SU-DHL-6 (cell line): ENCODE data around the gene KAZN.

Experiments
- H2AFZ ChIP-seq: fragments of 200-600 bp; sonication (generic); 2 replicates; pipeline ENCODE4 v1.6.1; 2014; ENCODE audit warnings: low read depth, mild to moderate bottlenecking, moderate library complexity, mixed read lengths, antibody characterized with exemption, low read length; ENCODE audit not compliant: severe bottlenecking
- H3F3A ChIP-seq: fragments of 200-600 bp; shearing (Covaris generic); 2 replicates; pipeline ENCODE4 v1.6.0; 2016; ENCODE audit warnings: antibody characterized with exemption, mild to moderate bottlenecking; ENCODE audit not compliant: insufficient read depth
- H3K27ac ChIP-seq: fragments of 200-600 bp; sonication (generic); 2 replicates; pipeline ENCODE4 v1.5.1; 2016; ENCODE audit warnings: low read depth, mild to moderate bottlenecking, low read length, moderate library complexity, mixed read lengths
- H3K27me3 ChIP-seq: fragments of 200-600 bp; sonication (generic), shearing (Covaris generic); 2 replicates; pipeline ENCODE4 v1.6.0; 2014; ENCODE audit warnings: mild to moderate bottlenecking, low read length
- H3K36me3 ChIP-seq: fragments of 200-600 bp; sonication (generic); 2 replicates; pipeline ENCODE4 v1.6.1; 2014; ENCODE audit warnings: mild to moderate bottlenecking, low read length, mixed read lengths
- H3K4me2 ChIP-seq: fragments of 300-600, 200-600 bp; shearing (Covaris generic), sonication (generic); 2 replicates; pipeline ENCODE4 v1.6.0; 2014; ENCODE audit warnings: low read length, low read depth, mild to moderate bottlenecking; ENCODE audit not compliant: poor library complexity, severe bottlenecking
- H3K4me3 ChIP-seq: fragments of 200-600 bp; sonication (generic); 2 replicates; pipeline ENCODE4 v1.5.1; 2014; ENCODE audit warnings: antibody characterized with exemption, low read length, mild to moderate bottlenecking, mixed read lengths; ENCODE audit not compliant: insufficient read depth, poor library complexity, severe bottlenecking
- H3K79me2 ChIP-seq: fragments of 200-600 bp; sonication (generic); 2 replicates; pipeline ENCODE4 v1.6.1; 2014; ENCODE audit warnings: mild to moderate bottlenecking, low read length, moderate library complexity; ENCODE audit not compliant: insufficient read depth
- H3K9ac ChIP-seq: fragments of 200-600 bp; sonication (generic); 2 replicates; pipeline ENCODE4 v1.7.0; 2014; ENCODE audit warnings: mild to moderate bottlenecking, low read length
- H3K9me2 ChIP-seq: fragments of 200-600 bp; sonication (generic); replicated peaks from 2 replicates; pipeline ENCODE4 v1.6.1; 2014; ENCODE audit warnings: low read length; ENCODE audit not compliant: insufficient read depth
- H3K9me3 ChIP-seq: fragments of 200-600 bp; sonication (generic); 2 replicates; pipeline ENCODE4 v1.6.1; 2014; ENCODE audit warnings: low read length, mixed read lengths; ENCODE audit not compliant: insufficient read depth
- H4K20me1 ChIP-seq: fragments of 200-600 bp; sonication (generic); 2 replicates; pipeline ENCODE4 v1.6.1; 2014; ENCODE audit warnings: low read depth, mild to moderate bottlenecking, antibody characterized with exemption, low read length, moderate library complexity, mixed read lengths
- EZH2phosphoT487 ChIP-seq: fragments of 200-600 bp; sonication (generic), shearing (Covaris generic); conservative IDR thresholded peaks from 2 replicates; pipeline ENCODE4 v1.6.1; 2018; ENCODE audit warnings: mild to moderate bottlenecking, antibody characterized with exemption, low read length, moderate library complexity, mixed read lengths
- TF ChIP-seq, protein P1 (sequence below): fragments of 200-600 bp; sonication (generic); IDR thresholded peaks from one replicate; pipeline ENCODE4 v1.5.1; 2017; ENCODE audit warnings: antibody characterized with exemption, mild to moderate bottlenecking, low read length, moderate library complexity; ENCODE audit not compliant: insufficient read depth, poor library complexity, severe bottlenecking

Gene KAZN

DNA sequence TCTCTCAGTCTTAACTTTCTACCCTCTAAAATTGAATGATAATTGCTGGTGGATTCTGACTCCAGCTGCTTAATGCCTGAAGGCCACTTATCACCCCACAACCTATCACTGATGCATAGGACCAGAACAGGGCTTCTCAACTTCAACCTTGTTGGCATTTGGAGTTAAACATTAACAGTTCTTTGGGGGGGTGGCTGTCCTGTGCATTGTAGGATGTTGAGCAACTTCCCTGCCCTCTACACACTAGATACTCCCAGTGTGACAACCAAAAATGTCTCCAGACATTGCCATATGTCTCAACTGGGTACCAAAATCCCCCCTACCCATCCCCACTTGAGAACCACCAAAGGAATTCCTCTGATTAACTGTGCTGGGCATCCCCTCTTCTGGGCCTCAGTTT, 279.6 kb downstream of the KAZN start:
- no peaks in the 10 kb centered on the region for H3F3A ChIP-seq
- H4K20me1 ChIP-seq: no peaks in the 10 kb centered on the region
- no peaks in the 10 kb centered on the region for H3K9me3 ChIP-seq
- H3K4me3 ChIP-seq: no peak overlapping the region
- H3K27me3 ChIP-seq: no peaks in the 10 kb centered on the region
- no peak overlapping the region for H2AFZ ChIP-seq
- H3K4me2 ChIP-seq: no peak overlapping the region
- H3K9ac ChIP-seq: no peak overlapping the region
- no peaks in the 10 kb centered on the region for H3K36me3 ChIP-seq
- TF ChIP-seq EZH2phosphoT487: no peak
- TF ChIP-seq, protein P1, sequence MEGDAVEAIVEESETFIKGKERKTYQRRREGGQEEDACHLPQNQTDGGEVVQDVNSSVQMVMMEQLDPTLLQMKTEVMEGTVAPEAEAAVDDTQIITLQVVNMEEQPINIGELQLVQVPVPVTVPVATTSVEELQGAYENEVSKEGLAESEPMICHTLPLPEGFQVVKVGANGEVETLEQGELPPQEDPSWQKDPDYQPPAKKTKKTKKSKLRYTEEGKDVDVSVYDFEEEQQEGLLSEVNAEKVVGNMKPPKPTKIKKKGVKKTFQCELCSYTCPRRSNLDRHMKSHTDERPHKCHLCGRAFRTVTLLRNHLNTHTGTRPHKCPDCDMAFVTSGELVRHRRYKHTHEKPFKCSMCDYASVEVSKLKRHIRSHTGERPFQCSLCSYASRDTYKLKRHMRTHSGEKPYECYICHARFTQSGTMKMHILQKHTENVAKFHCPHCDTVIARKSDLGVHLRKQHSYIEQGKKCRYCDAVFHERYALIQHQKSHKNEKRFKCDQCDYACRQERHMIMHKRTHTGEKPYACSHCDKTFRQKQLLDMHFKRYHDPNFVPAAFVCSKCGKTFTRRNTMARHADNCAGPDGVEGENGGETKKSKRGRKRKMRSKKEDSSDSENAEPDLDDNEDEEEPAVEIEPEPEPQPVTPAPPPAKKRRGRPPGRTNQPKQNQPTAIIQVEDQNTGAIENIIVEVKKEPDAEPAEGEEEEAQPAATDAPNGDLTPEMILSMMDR: no peak
- no peak overlapping the region for H3K27ac ChIP-seq
- H3K9me2 ChIP-seq: no peaks in the 10 kb centered on the region
- H3K79me2 ChIP-seq: no peaks in the 10 kb centered on the region

GRCh38 chr1:14878951-14879350, 280.5 kb downstream of the KAZN start:
- H3K27me3 ChIP-seq: no peaks in the 10 kb centered on the region

DNA sequence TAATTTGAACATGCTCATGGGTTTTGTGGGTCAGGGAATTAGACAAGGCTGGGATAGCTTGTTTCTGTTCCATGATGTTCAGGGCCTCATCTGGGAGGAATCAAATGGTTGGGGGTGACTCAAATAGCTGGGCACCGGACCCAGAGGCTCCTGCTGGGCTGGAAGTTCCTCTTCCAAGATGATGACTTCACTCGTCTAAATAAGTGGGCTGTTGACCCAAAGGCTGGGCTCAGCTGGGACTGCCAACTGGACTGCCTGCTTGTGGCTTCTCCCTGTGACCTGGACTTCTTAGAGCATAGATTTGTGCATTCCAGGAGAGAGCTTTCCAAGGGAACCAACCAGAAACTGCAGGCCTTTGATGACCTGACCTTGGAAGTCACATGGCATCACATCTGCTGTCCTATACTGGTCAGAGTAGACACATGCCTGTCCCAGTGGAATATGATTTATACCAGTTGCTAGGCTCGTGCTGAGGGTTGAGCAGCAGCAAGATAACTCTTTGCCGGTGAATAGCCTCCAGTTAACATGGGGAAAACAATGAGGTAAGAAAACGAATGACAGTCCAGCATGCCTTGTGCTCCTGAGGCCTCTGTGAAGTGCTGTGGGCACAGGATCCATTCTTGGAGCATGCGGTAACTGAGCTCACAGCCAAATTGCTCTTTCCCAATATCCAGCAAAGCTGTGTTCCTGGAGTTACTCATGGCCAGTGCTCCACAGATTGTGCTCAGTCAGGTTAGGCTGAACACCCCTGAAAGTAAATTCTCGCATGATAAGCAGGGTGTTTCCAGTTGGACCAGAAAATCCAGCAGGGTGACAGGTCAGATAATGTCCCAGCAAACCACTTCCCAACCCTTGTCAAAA, 282.2 kb downstream of the KAZN start:
- no peak overlapping the region for H3K4me2 ChIP-seq
- no peaks in the 10 kb centered on the region for H3K79me2 ChIP-seq
- no peaks in the 10 kb centered on the region for H3F3A ChIP-seq
- H3K36me3 ChIP-seq: no peaks in the 10 kb centered on the region
- no peak overlapping the region for H3K9ac ChIP-seq
- H3K9me2 ChIP-seq: no peaks in the 10 kb centered on the region
- H3K27ac ChIP-seq: no peak overlapping the region
- H3K9me3 ChIP-seq: no peaks in the 10 kb centered on the region
- no peak overlapping the region for H2AFZ ChIP-seq
- TF ChIP-seq, protein P1: no peak
- TF ChIP-seq EZH2phosphoT487: no peak
- H3K4me3 ChIP-seq: no peak overlapping the region
- H4K20me1 ChIP-seq: no peaks in the 10 kb centered on the region
- no peaks in the 10 kb centered on the region for H3K27me3 ChIP-seq

More at GRCh38 chr1:14878951-14879350, 280.5 kb downstream of the KAZN start:
- H3K36me3 ChIP-seq: no peaks in the 10 kb centered on the region
- no peaks in the 10 kb centered on the region for H3K9me3 ChIP-seq
- no peaks in the 10 kb centered on the region for H3K9me2 ChIP-seq
- no peaks in the 10 kb centered on the region for H4K20me1 ChIP-seq
- TF ChIP-seq EZH2phosphoT487: no peak
- TF ChIP-seq, protein P1: no peak
- no peaks in the 10 kb centered on the region for H3K79me2 ChIP-seq
- H3K4me3 ChIP-seq: no peak overlapping the region
- no peak overlapping the region for H3K27ac ChIP-seq
- no peak overlapping the region for H2AFZ ChIP-seq
- H3K9ac ChIP-seq: no peak overlapping the region
- no peak overlapping the region for H3K4me2 ChIP-seq
- H3F3A ChIP-seq: no peaks in the 10 kb centered on the region
